IPS-NIHi7 (cell line): ENCODE results near the gene GNAI3.

Experiments
- DNase-seq: peaks from one replicate; pipeline ENCODE4 v3.0.0; 2012; ENCODE audit warnings: mixed read lengths; ENCODE audit errors: extremely low spot score

The GNAI3 gene

DNA sequence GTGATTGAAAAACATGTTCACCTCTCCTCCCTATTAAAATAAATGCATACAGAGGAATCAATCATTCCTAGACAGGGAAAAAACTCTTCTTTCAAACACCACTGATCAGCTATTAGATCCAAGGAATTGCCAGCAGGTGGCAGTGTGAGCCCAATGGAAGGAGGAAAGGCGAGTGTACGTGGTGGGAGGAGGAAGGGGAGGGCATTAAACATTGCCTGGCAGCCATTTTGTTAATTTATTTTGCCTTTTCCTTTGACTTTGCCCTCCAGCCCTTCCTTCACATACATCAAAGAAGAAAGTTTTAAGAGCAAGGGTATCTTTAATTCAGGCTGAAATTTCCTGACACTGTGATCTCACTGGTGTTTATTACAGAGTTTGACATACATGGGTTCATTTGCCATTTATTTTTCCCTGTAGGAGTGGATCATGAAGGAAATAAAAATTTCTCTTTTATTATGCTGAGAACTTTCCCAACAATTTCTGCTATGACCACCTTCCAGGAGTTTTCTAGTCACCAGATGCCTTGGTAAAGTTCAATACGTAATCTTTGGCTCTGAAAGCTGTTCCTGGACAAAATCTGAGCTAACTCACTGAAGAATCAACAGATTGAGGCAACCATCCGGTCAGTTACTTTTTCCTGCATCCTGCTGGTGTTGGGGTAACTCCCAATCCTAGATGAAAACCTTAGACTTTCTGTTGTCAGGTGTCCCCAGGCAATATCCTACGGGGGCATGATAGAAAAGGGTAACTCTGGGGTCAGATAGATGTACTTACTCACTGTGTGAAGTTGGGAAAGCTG, 1.9 kb upstream of the GNAI3 start:
- peak; percentile 90 for DNase-seq

DNA sequence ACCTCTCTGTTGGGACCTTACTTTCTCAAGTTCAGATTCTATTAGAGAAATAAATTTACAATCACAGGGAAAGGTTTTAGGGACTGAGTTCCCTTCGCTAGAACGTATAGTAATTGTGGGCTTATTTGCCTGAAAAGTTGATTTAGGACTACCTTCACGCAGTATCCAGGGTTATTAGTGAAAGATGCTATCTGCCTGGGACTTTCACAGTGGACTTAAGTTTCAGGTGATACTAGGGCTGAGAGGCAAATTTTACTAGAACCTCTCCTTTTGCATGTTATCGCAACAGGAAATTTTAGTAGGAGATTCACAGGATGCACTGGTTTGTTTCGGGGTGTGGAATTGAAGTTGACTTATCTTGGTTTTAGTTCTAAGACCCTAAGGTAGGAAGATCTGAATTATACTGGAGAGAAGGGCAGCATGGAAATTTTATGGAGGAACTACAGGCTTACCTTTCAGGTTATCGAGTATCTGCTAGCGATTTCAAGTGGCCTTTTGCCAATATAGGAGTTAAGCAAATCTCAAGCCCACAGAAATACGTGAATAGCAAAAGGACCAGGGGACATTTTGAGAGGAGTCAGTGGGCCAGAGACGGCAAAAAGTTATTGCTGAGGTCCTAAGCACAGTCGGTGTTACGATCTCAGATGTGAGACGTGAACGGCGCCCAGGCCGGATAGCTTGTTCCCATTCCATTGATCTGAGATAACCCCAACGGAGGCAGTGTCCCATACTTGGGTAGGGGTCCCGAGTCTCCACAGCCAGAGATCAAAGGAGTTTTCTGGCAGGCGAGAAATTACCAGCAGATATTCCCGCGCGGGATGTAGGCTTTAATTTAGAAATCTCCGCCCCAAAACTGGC, 723 bp upstream of the GNAI3 start:
- no peak for DNase-seq

DNA sequence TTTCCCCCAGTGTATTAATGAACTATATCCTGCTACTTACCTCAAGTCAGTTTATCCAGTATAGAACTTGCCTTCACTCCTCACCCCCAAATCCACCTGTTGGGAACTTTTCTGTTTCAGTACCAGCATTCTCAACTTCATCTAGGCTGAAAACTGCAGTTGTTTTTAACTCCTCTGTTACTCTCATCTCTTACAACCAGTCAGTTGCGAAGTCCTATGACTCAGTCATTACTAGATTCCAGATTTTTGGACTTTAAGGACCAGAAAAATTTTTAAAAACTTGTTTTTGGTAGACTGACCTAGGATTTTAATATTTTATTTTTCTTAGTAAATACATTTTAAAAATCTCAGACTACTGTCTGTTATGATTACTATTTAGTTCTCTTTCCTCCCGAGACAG, 8.1 kb downstream of the GNAI3 start:
- DNase-seq, result no peak

DNA sequence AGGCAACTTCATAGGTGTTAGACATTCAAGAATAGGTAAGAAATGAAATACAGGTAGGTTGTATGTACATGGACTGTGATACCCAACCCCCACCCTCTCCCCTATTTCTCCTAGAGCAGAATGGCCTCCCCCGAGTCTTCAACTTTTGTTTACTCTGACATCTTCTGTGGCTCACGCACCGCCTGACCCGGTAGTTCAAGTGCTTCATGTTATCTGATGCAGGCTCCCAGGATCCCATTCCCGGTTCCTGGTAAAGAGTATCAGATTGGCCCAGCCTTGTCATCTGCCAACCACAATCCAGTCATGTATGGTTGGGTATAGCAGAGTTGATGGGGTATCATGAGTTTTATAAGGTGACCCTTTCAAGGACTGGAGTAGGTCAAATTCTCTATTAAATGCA, 9.1 kb downstream of the GNAI3 start:
- no peak for DNase-seq

DNA sequence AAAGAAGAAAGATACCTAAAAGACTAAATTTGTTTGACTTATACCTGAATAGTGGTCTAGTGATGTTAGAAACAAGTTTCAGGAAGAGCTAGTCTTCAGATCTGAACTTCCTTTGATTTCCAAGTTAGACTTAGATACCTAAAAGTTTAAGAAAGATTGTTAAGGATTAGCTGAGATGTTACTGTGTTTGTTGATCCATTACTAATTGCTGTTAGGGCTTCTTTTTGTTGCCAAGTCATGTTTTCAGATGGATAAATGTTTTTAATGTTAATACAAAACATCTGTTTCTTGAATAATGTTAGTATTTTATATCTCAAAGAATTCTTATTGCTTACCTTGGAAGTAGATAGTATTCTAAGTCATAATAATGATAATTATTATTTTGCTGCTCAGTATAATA, 11.6 kb downstream of the GNAI3 start:
- no peak for DNase-seq

DNA sequence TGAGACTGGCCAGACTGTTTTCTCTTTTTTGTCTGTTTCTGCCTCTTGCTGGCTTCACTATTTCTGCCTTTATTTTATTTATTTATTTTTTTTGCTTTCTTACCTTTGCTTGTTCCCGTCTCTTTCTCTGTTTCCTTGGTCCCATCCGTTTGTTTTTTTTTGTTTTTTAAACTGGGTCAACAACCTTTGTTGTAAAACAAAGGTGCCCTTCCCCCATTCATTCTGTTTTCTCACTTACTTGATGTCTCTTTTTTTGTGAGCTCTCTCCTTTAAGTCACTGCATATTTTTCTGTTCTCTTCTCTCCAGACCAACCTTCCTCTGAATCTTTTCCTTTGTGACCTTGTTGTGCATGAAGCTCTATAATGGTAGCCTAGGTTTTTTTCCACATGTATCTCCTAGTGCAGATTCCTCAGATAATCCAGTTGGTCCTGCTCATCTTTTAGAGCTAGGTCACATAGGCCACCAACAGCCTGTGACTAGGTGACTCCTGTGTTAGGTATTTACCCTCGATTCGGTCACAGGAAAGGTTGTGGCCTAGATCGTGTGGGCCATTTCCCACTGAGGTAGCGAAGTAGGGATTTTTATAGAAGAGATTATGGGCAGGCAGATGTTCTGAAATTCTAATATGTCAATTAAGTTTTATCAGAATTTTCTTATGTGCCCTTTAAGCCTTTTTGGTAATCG, 15.9 kb downstream of the GNAI3 start:
- DNase-seq, result no peak

DNA sequence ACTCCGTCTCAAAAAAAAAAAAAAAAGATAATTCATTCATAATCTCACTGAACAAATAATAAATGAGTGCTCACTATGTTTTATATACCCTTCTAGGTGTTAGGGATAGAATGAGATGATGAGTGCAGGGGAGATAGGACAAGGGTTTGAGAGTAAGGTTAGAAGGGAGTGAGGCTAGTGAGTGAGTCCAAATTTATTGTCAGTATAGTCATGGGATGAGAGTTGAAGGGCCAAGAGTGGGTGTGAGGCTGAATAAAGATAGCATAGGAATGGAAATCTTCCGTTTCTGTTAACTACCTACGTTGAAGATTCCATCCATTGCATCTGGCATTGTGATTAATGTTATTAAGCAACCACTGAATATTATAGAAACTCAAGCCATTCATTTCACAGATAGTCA, 16.8 kb downstream of the GNAI3 start:
- DNase-seq, result no peak

DNA sequence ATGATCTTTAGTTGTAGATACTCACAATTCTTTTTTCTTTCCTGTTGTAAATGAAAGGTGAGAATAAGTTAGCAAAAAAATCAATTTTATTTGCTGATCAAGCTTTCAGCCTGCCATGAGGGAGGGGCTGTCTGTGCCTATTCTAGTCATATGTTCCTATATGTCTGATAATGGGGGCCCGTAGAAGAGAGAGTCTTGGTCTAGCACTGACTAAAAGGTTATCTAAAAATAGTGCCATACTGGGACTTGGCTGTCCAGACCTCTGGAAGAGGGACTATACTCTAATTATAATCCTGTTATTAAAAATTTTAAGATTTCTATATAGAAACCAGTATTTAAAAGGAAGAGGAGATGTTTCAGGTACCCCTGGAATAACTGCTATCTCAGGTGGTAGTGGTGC, 18.6 kb downstream of the GNAI3 start:
- DNase-seq, result no peak

DNA sequence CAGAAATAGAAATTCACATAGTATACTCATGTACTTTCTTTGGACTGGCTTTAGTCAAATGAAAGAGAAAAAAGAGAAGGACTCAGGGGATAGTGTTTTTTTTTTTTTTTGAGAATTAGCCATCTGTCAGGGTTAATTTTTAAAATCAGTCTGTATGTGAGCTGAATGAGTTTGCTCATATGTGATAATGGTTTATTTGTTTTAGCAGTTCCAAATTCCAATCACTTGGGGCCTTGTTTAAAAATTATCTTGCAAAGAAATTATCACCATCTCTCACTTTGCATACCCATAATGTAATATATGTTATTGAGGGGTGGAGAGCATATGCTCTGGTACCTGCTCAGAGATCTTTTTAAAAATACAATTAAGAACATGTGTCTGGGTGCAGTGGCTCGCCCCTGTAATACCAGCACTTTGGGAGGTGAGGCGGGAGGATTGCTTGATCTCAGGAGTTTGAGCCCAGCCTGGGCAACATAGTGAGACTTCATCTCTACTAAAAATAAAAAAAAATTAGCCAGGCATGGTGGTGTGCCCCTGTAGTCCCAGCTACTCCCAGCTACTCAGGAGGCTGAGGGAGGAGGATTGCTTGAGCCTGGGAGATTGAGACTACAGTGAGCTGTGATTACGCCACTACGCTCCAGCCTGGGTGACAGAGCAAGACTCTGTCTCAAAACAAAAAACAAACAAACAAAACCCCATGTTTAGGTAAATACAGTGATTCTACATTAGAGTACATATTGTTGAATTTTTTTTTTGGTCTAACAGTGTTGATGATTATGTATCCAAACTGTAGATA, 19.7 kb downstream of the GNAI3 start:
- no peak for DNase-seq

DNA sequence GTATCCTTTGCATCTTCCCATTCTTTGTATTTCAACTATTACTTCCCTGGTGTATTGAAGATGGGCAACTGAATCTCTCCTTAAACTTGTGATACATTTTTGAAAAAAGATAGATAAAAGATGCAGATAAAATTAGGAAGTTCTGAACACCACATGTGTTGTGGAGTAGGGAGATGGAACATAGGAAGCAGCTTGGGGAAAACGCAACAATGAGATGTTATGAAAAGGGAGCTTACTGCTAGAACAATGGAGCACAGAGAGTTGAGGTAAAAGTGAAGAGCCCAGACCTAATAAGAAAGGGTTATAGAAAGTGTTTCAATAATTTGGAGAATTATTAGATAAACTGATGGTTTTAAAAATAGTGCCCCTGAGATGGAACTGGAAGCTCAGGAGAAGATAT, 20.9 kb downstream of the GNAI3 start:
- DNase-seq, result no peak

DNA sequence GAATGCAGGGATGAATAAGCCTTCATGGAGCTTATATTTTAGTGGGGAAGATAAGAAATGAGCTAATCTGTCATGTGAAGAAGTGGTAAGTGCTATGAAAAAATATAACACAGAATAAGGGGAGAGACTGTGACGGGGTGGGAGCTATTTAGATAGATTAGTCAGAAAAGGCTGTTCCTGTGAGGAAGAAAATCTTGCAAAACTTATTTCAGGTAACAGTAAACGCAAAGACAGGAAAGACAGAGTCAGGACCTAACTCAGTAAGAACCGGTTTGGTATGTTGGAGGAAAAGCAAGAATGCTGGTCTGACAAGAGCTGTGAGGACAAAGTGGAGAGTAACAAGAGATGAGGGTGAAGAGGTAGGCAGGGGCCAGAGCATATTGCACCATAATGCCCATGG, 22.0 kb downstream of the GNAI3 start:
- DNase-seq, result peak; percentile 15

DNA sequence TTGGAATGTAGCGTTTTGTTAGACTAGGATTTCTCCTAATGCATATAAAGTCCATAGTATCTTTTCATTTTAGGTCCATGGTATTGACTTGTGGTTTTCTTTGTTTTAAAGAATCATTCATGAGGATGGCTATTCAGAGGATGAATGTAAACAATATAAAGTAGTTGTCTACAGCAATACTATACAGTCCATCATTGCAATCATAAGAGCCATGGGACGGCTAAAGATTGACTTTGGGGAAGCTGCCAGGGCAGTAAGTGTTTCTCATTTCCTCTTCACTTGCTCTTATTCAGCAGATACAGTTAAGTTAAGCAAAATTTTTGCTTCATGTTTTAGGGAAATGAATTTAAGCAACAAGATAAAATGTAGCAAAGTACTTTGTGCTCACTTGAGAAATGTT, 25.4 kb downstream of the GNAI3 start:
- DNase-seq, result no peak

DNA sequence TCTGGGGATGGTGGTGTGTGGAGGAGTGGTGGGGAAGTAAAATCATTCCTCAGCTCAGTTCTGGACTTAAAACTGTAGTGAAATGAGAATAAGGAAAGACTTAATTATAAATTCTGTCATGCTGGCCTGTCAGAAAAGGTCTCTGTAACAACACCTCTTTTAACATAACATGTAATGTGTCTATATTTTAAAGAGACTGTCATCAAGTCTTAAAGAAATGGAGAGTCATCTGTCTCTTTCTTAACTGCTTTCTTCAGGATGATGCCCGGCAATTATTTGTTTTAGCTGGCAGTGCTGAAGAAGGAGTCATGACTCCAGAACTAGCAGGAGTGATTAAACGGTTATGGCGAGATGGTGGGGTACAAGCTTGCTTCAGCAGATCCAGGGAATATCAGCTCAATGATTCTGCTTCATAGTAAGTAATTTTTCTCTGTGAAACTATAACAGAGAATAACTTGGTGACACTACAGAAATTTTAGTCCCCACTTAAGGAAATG, 30.6 kb downstream of the GNAI3 start:
- no peak for DNase-seq

DNA sequence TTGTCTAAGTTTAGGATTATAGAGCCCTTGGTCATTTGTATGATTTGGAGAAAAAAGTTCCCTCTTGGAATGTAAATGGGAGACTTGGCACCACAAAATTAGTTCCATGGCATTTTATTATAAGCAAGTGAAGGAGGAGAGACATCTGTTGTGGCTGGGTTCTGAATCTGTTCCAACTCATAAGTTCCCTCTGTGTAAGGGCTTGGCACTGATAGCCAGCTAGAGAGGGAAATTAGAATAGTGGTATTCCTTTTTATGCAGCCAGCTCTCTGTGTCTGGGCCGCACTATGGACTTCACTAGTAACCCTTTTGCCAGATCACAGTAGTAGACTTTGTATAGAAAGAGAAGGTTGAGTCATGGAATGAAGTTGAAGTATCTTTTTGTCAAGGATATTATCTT, 31.1 kb downstream of the GNAI3 start:
- DNase-seq, result no peak

DNA sequence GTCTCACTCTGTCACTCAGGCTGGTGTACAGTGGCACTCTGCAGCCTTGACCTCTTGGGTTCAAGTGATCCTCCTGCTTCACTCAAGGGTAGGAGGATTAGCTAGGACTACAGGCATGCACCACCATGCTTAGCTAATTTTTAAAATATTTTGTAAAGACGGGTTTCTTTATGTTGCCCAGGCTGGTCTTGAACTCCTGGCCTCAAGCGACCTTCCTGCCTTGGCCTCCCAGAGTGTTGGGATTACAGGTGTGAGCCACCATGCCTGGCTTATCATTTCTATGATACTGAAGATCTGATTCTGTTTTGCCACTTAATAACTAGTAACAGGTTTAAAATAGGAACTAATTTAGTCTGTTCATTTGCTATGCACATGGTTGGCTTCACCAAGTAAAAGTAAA, 33.6 kb downstream of the GNAI3 start:
- no peak for DNase-seq

DNA sequence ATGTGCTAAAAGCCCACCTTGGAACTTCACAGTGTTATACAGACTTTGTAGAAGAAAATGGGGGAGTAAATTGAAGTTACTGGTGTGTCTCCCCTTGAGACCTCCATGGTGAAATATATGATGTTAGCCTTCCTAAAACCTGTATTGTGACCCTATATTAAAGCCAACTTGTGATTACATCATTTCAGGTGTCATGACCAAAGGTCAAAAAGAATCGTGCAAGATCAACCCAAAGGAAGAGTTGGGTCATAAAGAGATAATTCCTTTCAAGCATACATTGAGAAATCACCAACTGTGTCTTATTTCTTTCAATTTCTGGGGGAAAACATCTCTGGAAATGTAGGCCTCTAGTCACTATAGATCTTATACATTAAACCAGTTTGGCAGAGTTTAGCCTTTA, 36.4 kb downstream of the GNAI3 start:
- no peak for DNase-seq

DNA sequence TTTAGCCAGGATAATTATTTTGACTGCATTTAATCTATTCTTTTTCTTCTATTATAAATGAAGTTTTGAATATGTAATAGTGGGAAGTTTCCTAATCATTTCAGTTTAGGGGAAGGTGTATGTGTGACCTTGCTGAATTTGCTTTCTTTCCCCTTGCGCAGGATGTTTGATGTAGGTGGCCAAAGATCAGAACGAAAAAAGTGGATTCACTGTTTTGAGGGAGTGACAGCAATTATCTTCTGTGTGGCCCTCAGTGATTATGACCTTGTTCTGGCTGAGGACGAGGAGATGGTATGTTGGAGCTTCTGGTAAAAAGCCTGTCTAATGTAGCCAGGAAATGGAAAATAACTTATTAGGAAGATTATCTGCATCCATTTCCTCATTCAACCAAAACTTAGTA, 37.6 kb downstream of the GNAI3 start:
- DNase-seq, result no peak

DNA sequence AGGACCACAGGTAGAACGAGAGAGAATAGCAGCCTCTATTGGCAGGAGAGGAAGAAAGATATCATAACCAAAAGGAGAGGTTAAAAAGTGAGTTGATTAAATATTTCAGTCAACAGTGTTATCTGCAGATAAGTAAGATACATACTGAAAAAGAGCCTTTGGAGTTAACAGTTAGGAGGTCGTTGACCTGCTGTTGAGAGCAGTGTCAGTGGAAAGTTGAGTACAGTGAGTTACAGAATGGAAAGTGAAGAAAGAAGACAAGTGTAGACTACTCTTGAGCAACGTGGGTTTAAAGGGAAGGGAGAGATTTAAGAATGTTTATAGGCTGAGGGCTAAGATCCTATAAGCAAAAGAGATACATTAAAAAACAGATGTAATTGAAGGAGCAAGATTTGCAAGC, 40.8 kb downstream of the GNAI3 start:
- no peak for DNase-seq

DNA sequence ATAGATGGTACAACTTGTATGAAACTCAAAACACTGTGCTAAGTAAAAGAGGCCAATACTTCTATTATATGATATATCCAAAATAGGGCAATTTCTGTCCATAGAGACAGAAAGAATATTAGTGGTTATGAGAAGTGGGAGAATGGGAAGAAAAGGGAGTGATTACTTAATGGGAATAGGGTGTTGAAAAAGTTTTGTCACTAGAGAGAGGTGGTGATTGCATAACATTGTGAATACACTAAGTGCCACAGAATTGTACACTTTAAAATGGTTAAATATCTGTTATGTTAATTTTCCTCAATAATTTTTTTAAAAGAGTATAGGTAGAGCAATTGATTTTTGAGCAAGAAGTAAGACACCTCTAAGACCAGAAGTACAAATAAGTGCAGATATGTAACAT, 41.3 kb downstream of the GNAI3 start:
- no peak for DNase-seq

DNA sequence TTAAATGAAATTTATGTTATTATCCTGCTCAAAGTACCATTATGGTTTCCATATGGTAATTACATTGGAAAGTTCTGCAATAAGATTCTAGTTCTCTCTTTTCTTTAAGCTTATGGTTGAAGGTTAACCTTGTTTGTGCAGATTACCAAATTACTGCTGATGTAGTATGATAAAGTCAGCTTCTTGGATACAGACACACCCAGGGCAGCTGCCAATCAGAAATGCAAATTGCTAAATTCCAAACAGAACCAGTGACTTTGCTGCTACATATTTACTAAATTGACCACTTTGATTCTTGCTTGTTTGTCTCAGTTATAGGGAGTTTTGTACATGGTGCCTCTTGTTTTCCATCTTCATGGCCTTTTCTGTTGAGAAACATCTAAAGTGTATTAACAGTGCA, 44.5 kb downstream of the GNAI3 start:
- DNase-seq, result no peak

DNA sequence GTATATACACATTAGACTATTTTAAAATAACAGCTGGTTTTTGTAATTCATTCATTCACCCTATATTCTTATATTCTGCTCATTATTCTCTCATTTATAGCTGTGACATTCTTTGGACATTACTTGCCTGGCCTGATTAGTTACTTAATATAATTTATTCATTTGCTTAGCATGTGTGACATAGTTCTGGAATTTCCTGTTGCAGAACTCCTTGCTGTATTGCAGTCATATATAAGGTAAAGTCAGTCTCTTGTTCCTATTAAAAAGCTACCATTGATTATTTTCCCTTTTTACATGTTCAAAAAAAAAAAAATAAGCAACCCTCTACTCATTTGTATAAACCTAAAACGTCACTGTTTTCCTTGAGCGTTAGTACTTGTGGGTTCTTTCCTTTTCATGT, 47.1 kb downstream of the GNAI3 start:
- DNase-seq, result no peak

DNA sequence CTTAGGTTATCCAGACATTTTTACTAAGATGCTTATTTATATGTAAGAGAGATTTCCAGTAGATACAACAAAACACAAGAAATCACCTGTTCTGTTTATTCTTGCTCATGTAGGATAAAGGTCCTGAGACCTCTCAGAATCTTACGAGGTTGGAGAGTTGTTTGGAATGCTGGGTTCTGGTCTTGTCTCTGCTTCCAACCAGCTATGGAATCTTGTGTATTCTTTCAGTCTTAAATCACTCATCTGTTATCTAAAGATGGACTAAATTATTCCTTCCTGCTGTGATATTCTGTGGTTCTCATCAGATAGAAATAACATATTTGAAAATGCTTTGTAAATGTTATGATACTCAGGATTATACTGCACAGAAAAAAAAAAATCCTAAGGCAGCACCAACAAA, 49.7 kb downstream of the GNAI3 start:
- DNase-seq, result no peak
